Mesothelial cell of epicardium (in vitro differentiated cells): ENCODE data around the gene MYO16. TPM values are rescaled to one million over a fixed set of nuclear protein-coding genes. Genes with fewer than 3 reads are reported as not detected.

ENCODE experiments used
- DNase-seq, 2 experiments: peaks; one replicate each; pipeline ENCODE4 v3.0.0; 2021; ENCODE audit warnings: low spot score in 2 of 2; ENCODE audit not compliant: unreplicated experiment in 2 of 2
- H3K27ac Mint-ChIP-seq: 2 replicates; pipeline ENCODE4 v1.8.0; 2021; ENCODE audit warnings: mixed read lengths
- H3K27me3 Mint-ChIP-seq: 2 replicates; pipeline ENCODE4 v1.8.0; 2021; ENCODE audit warnings: low read depth, mixed read lengths
- H3K36me3 Mint-ChIP-seq: 2 replicates; pipeline ENCODE4 v1.8.0; 2021; ENCODE audit warnings: mixed read lengths
- H3K4me1 Mint-ChIP-seq: 2 replicates; pipeline ENCODE4 v1.8.0; 2021; ENCODE audit warnings: mixed read lengths
- H3K4me3 Mint-ChIP-seq: 2 replicates; pipeline ENCODE4 v1.8.0; 2021; ENCODE audit warnings: mild to moderate bottlenecking, moderate library complexity, mixed read lengths
- H3K9me3 Mint-ChIP-seq: 2 replicates; pipeline ENCODE4 v1.8.0; 2021; ENCODE audit warnings: mixed read lengths
- CTCF ChIP-seq: fragments of 200-600 bp; sonication (generic); IDR thresholded peaks from one replicate; pipeline ENCODE4 v1.5.0; 2021; ENCODE audit warnings: antibody characterized with exemption; ENCODE audit not compliant: unreplicated experiment
- total RNA-seq: library from RNA; stranded (reverse); gene quantifications from 3 replicates; pipeline ENCODE4 v1.2.1, GENCODE V29; 2021

Gene MYO16
- total RNA-seq, 1 donor from 2014 or later: 0.07 TPM

DNA sequence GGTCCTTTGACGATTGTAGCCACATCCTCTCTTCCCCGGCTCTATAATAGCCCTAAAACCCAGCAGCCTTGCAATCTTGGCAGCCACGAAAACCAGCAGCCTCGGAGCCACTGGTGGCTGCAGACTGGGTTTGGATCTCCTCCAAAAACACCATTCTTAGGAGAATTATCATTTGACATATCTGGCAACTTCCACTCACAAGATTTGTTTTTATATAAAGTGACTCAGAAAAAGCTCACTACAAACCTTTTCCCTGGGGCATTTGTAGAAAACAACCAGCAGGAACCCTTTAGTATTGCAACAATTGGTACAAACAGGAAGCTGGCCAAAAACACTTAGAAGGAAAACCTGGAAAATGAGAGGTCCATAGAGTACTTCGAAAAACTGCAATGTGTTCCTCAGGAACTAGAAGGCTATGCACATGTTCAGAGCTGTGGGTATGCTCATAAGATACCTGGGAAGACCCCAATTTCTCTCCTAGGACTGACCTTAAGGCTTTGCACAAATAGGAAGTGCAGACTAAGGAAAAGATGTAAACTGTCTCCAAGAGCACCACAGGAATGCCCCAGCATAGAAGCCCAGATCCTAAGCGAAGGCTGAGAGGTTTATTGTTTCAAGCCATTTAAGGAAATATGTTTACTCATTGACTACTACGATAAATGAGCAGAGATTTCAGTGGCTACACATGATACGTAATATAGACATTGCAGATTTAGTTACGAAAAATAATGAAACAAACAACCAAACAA is 71.2 kb downstream of the MYO16 start:
- Mint-ChIP-seq H3K9me3 (peaks cover 26% of the 10 kb centered on the region), H3K27ac (no peak overlapping the region), H3K36me3 (no peaks in the 10 kb centered on the region), H3K4me1 (no peaks in the 10 kb centered on the region), H3K27me3 (no peaks in the 10 kb centered on the region), H3K4me3 (no peak overlapping the region)
- no peak for TF ChIP-seq CTCF
- DNase-seq: no peak

DNA sequence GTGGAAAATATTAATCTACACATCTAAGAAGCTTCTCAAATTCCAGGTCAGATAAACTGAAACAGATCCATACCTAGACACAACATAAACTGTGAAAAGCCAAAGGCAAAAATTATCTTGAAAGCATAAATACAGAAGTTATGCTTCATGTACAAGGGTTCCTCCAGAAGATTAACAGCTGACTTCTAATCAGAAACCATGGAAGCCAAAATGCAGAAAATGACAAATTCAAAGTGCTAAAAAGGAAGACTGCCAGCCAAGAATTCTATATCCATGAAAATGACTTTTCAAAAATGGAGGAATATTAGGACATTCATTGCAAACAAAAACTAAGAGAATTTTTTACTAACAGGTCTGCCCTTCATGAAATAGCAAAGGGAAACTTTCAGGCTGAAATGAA is 72.8 kb downstream of the MYO16 start:
- no peak overlapping the region for H3K27ac Mint-ChIP-seq
- H3K9me3 Mint-ChIP-seq: peaks cover 26% of the 10 kb centered on the region
- TF ChIP-seq CTCF: no peak
- DNase-seq: no peak
- H3K4me3 Mint-ChIP-seq: no peak overlapping the region
- no peaks in the 10 kb centered on the region for H3K27me3 Mint-ChIP-seq
- no peaks in the 10 kb centered on the region for H3K4me1 Mint-ChIP-seq
- H3K36me3 Mint-ChIP-seq: no peaks in the 10 kb centered on the region

DNA sequence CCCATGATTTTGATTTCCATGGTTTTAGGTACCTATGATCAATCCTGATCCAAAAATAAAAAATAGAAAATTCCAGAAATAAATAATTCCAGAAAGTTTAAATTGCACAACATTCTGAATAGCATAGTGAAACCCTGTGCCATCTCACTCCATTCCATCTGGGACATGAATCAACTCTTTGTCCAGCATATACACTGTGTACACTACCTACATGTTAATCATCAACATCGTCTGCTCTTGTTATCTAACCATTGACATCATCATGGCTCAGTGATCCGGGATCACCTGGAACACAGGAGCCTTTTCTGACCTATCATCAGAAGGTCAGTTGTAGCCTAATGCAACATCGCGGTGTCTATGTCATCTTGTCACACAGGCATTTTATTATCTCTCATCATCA is 75.6 kb downstream of the MYO16 start:
- H3K9me3 Mint-ChIP-seq: peaks cover 26% of the 10 kb centered on the region
- H3K4me1 Mint-ChIP-seq: peaks cover 2% of the 10 kb centered on the region
- no peak for DNase-seq
- TF ChIP-seq CTCF: no peak
- no peak overlapping the region for H3K4me3 Mint-ChIP-seq
- no peaks in the 10 kb centered on the region for H3K36me3 Mint-ChIP-seq
- H3K27ac Mint-ChIP-seq: no peak overlapping the region
- no peaks in the 10 kb centered on the region for H3K27me3 Mint-ChIP-seq

DNA sequence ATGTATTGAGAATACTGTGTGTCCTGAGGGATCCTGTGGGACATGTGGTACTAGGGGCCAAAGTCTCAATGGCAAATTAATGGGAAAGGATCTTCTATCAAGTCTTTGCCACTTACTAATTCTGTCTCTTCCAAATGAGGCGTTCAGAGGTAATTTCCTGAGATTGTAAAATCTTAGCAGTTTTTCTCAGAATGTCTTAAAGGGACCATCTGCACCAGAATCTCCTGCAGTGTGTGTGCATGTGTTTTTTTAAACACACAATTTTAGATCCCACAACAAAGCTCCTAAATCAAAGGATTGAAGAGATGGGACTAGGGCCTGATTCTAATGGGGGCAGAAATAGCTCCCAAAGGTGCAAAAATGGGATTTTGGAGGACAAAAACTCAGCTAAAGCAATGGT is 78.2 kb downstream of the MYO16 start:
- TF ChIP-seq CTCF: no peak
- no peak overlapping the region for H3K4me3 Mint-ChIP-seq
- H3K27me3 Mint-ChIP-seq: no peaks in the 10 kb centered on the region
- no peak for DNase-seq
- peaks cover 7% of the 10 kb centered on the region for H3K9me3 Mint-ChIP-seq
- H3K27ac Mint-ChIP-seq: no peak overlapping the region
- no peaks in the 10 kb centered on the region for H3K36me3 Mint-ChIP-seq
- H3K4me1 Mint-ChIP-seq: peaks cover 2% of the 10 kb centered on the region

DNA sequence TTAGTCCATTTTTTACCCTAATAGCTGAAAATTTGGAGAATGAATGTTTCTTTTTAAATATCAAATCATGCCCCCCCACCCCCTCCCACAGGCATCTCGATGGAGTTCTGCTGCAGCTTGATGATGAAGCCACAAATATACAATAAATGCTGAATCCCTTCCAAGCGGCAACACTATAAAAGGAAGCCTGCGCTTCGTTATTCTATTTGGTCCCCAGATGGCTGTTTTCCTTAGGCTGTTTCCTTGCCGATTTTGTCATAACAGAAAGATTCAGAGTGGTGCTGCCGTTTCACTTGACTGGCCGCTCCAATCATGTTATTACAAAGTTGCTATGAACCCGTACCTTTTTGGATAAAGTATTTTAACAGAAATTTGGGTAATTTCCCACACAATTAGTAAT is 79.5 kb downstream of the MYO16 start:
- H3K4me3 Mint-ChIP-seq: no peak overlapping the region
- no peak overlapping the region for H3K27ac Mint-ChIP-seq
- no peak for DNase-seq
- H3K4me1 Mint-ChIP-seq: peaks cover 2% of the 10 kb centered on the region
- no peaks in the 10 kb centered on the region for H3K36me3 Mint-ChIP-seq
- H3K27me3 Mint-ChIP-seq: no peaks in the 10 kb centered on the region
- no peak for TF ChIP-seq CTCF
- H3K9me3 Mint-ChIP-seq: no peaks in the 10 kb centered on the region
